Endometrium (tissue), 2 donors: ENCODE data around the gene AGK.
"Not testable (repeated sequence)": the region's sequence is repeated elsewhere in the genome, so short reads cannot be mapped to it uniquely, and the experiment has no call there.

ENCODE experiments used
- FAIRE-seq: peaks from 2 replicates; lab custom pipeline; 2012; peaks lifted over from hg19 to GRCh38; lab: Jason Lieb, UNC
- donor health status: control.
- donor health status: control.

Gene AGK

GRCh38 chr7:141679014-141679413 lies 127.8 kb downstream of the AGK start:
- FAIRE-seq = no peak

DNA sequence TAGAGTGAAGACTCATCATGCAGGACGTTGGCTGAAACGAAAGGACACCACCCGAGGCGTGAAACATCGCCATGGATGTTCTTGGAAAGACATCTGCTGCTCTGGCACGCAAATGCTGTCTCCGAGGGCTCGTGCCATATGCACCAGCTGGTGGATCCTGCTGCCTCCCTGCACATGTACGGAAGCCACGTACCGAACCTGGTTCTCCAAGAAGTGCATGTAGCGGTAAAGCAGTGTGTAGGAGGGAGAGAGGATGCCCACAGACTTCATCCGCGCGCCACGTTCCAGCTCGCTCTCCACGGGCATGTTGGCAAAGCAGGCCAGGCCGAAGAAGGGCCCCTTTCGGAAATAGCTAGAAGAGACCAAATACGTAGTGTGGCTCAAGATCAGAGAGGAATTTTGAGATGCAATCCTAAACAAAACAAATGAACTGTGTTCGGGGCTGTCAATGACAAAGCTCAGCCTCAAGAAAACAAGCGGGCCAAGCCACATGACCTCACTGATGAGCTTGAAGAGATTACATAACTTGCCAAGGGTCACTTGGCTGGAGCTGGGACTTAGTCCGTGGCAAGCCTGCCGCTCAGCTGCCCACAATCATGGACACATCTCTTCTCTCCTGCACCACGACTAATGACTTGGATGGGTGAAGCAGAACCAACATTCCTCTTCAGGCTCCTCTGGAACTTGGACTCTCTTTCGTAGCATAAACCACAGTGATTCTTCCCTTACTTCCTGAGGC lies 134.2 kb downstream of the AGK start:
- no peak for FAIRE-seq

GRCh38 chr7:141686074-141686473 lies 134.9 kb downstream of the AGK start:
- no peak for FAIRE-seq

- FAIRE-seq = no peak
Measured at GRCh38 chr7:141686670-141687069, 135.5 kb downstream of the AGK start.

GRCh38 chr7:141688043-141688442 lies 136.8 kb downstream of the AGK start:
- no peak for FAIRE-seq

GRCh38 chr7:141689072-141689825 lies 138.0 kb downstream of the AGK start:
- not testable (repeated sequence) for FAIRE-seq

DNA sequence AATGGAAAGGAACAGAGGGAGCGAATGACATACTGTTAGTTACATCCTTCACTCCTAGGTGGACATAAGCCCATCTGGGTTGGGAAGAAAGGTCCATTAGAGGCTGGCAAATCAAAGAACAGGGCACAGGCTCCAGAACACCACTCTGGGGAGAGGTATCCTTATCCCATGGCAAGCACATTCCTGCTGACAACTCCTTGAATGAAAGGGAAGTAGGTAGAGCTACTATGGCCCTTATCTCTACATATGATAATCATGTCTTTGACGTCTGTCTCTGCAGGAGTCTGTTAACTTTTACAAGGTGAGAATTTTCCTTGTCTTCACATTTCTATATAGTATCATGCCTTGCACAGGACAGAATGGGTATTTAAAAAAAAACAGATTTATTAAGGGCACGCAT lies 140.3 kb downstream of the AGK start:
- FAIRE-seq = no peak

GRCh38 chr7:141691961-141692360 lies 140.8 kb downstream of the AGK start:
- no peak for FAIRE-seq

DNA sequence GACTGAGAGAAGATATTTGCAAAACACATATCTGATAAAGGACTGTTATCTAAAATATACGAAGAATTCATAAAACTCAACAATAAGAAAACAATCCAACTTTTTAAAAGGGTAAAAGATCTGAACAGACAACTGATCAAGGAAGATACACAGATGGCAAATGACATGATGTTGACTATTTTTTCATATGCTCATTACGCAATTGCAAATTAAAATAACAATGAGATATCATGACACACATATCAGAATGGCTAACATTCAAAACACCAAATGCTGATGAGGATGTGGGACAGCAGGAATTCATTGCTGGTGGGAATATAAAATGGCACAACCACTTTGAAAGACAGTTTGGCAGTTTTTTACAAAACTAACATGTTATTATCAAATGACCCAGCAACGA lies 141.9 kb downstream of the AGK start:
- FAIRE-seq = no peak

DNA sequence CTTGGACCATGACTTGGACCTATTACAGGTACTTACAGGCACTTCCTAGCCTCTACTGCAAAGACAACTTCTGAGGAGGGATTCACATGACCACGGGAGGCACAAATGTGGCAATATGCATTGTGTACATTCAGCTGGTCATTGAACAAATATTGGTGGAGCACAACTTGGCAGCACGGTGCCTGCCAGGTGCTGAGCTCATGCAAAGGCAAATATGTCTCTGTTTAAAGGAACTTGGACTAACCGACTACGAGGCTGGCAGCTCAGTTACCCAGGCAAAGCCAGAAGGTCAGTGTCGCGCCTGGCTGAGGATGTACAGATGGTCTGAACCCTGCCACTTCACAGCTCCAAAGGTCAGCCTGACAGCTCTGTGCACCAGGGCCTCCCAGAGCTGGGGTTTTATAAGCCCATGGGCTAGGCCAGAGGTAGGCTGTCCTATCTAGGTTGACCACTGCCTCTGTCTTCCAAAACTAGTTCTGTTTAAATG lies 144.6 kb downstream of the AGK start:
- no peak for FAIRE-seq

DNA sequence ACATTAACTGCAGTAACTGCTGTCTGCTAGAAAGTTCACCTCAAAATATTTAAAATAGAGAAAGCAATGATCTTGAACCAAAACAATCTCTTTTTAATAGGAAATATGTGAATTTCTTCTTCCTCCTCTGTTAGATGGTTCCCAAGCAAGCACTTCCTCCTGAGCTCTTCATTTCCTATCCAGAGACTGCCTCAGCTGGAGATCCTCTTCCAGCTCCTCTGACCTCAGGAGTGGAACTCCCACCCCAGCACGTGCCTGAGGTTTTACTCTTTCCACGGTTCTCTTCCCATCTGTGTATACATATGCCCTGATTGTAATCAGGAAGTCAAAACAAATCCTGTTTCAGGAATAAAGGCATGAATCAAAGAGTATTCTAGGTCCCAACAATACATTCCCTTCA lies 145.1 kb downstream of the AGK start:
- FAIRE-seq = no peak

- FAIRE-seq = no peak
Measured at GRCh38 chr7:141697211-141697871, 146.1 kb downstream of the AGK start.

GRCh38 chr7:141698247-141699015 lies 147.2 kb downstream of the AGK start:
- no peak for FAIRE-seq

- FAIRE-seq = no peak
Measured at GRCh38 chr7:141699860-141700259, 148.7 kb downstream of the AGK start.

GRCh38 chr7:141700296-141700847 lies 149.2 kb downstream of the AGK start:
- FAIRE-seq = no peak

GRCh38 chr7:141700848-141701371 lies 149.7 kb downstream of the AGK start:
- FAIRE-seq = no peak

- no peak for FAIRE-seq
Measured at GRCh38 chr7:141701489-141702046, 150.4 kb downstream of the AGK start.

DNA sequence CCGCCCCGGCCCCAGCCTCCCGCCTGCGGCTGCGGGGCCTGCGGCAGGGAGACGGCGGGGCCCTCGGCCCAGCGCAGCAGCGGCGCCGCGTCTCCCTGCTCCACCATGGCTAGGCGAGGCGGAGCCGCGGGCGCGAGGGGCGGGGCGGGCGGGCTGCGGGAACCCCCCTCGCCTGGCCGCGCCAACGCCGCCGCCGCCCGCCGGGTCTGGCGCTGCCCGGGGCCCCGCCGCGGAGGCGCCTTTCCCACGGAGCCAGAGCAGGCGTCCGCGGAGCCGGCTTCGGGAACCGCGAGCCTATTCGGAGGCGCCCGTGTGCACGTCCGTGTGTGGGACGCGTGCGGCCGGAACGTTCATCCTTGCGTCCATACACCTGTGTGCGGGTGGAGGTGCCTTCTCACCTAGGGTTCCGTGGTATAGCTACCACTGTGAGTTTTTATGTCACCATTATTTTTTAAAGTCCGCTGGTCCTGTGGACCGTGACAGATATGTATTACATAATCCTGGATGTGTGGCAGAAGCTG lies 150.9 kb downstream of the AGK start, which contains the start of gene DENND11:
DENND11 (minus strand) TSS at position 120 of the 521 bp plus-strand sequence; CDS start at position 107, 13 bp downstream.
- FAIRE-seq = no peak

DNA sequence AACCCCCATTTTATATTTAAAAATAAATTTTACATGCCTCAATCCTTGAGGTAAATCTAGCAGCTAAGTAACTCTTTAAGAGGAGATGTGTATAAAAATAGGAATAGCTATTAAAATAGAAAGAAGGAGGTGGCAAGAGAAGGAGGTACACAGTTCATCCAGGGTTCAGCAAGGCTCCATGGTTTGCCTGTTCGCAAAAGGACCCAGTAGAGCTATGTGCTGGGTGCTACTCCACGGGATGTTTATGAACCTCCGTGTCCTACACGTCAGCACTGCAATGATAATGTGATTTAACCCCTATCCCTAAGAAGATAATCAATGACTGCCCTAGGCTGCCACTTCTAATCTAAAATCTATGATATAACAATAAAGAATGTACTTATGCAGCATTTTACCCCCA lies 151.7 kb downstream of the AGK start:
- no peak for FAIRE-seq

DNA sequence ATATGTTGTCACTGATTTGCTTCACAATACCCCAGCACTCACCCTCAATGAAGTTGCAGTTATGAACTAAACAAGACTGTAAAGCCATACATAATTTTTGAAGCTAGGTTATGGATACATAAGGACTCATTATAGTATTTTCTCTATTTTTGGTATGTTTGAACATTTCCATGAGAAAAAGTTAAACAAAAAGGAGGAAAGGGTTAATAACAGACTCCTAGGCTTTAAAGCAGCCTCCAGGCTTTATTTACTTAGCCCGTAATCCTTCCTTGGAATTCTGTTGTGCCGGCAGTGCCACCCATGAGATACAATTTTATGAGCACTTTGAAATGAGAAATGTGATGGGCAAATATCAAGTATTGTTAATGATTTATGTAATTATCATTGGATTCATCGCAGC lies 152.9 kb downstream of the AGK start:
- FAIRE-seq = no peak

DNA sequence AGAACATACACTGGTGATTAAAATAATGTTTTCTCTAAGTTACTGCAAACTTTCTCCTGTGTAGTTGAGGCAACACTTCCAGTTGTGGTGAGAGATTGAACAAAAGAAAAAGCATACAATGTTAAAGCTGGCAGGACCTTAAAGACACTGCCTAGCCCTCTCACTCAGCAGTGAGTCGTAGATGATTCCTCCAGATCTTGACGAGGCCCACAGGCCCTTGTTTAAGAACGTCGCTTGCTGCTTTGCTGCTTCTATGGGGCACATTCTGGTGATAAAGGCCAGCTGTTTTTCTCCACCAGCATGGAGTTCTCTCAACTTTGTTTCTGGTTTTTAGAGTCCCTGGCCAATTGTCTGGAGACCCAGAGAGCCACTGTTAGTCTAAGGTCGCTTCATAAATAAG lies 153.5 kb downstream of the AGK start:
- FAIRE-seq = no peak
